IPS-15b (cell line): ENCODE data around the gene EPHA4.

ENCODE experiments used
- H3K27me3 ChIP-seq: one replicate; pipeline ENCODE4 v1.6.1; 2013; ENCODE audit warnings: low read length; ENCODE audit not compliant: control insufficient read depth, insufficient read depth
- H3K36me3 ChIP-seq: one replicate; pipeline ENCODE4 v1.6.1; 2013; ENCODE audit warnings: low read length; ENCODE audit not compliant: control insufficient read depth, insufficient read depth
- H3K4me1 ChIP-seq: one replicate; pipeline ENCODE4 v1.6.1; 2013; ENCODE audit warnings: mild to moderate bottlenecking, low read length; ENCODE audit not compliant: control insufficient read depth, insufficient read depth
- H3K4me3 ChIP-seq: one replicate; pipeline ENCODE4 v1.5.1; 2013; ENCODE audit warnings: low read depth, low read length
- H3K9ac ChIP-seq: one replicate; pipeline ENCODE4 v1.6.1; 2013; ENCODE audit warnings: low read depth, mild to moderate bottlenecking, low read length
- H3K9me3 ChIP-seq: one replicate; pipeline ENCODE4 v1.6.1; 2013; ENCODE audit warnings: mild to moderate bottlenecking, low read length; ENCODE audit not compliant: control insufficient read depth, insufficient read depth

EPHA4 gene

GRCh38 chr2:221461901-221462300 is 110.2 kb downstream of the EPHA4 start:
- peaks cover 6% of the 10 kb centered on the region for H3K4me1 ChIP-seq
- no peaks in the 10 kb centered on the region for H3K9me3 ChIP-seq
- H3K4me3 ChIP-seq: no peak overlapping the region
- peaks cover 6% of the 10 kb centered on the region for H3K27me3 ChIP-seq
- H3K36me3 ChIP-seq: no peaks in the 10 kb centered on the region
- H3K9ac ChIP-seq: no peak overlapping the region

- H3K36me3 ChIP-seq: no peaks in the 10 kb centered on the region
- H3K27me3 ChIP-seq: peaks cover 3% of the 10 kb centered on the region
- no peaks in the 10 kb centered on the region for H3K9me3 ChIP-seq
- no peak overlapping the region for H3K9ac ChIP-seq
- H3K4me1 ChIP-seq: peaks cover 7% of the 10 kb centered on the region
- H3K4me3 ChIP-seq: no peak overlapping the region
Observed at GRCh38 chr2:221460136-221460535, 112.0 kb downstream of the EPHA4 start.

- Histone ChIP-seq H3K4me3 (no peak overlapping the region), H3K4me1 (peaks cover 10% of the 10 kb centered on the region), H3K9me3 (no peaks in the 10 kb centered on the region), H3K27me3 (peaks cover 3% of the 10 kb centered on the region), H3K9ac (no peak overlapping the region), H3K36me3 (no peaks in the 10 kb centered on the region)
Observed at GRCh38 chr2:221458578-221458977, 113.5 kb downstream of the EPHA4 start.

GRCh38 chr2:221455214-221455613 is 116.9 kb downstream of the EPHA4 start:
- Histone ChIP-seq H3K9me3 (no peaks in the 10 kb centered on the region), H3K27me3 (no peaks in the 10 kb centered on the region), H3K9ac (no peak overlapping the region), H3K36me3 (no peaks in the 10 kb centered on the region), H3K4me3 (no peak overlapping the region), H3K4me1 (peaks cover 6% of the 10 kb centered on the region)

GRCh38 chr2:221454459-221455105 is 117.5 kb downstream of the EPHA4 start:
- Histone ChIP-seq H3K4me1 (peaks cover 6% of the 10 kb centered on the region), H3K27me3 (no peaks in the 10 kb centered on the region), H3K36me3 (no peaks in the 10 kb centered on the region), H3K9me3 (no peaks in the 10 kb centered on the region), H3K4me3 (no peak overlapping the region), H3K9ac (no peak overlapping the region)

GRCh38 chr2:221451862-221452788 is 120.0 kb downstream of the EPHA4 start:
- Histone ChIP-seq H3K9ac (no peak overlapping the region), H3K4me3 (no peak overlapping the region), H3K36me3 (no peaks in the 10 kb centered on the region), H3K9me3 (no peaks in the 10 kb centered on the region), H3K4me1 (peaks cover 7% of the 10 kb centered on the region), H3K27me3 (no peaks in the 10 kb centered on the region)

GRCh38 chr2:221450280-221450679 is 121.8 kb downstream of the EPHA4 start:
- no peaks in the 10 kb centered on the region for H3K36me3 ChIP-seq
- no peaks in the 10 kb centered on the region for H3K27me3 ChIP-seq
- H3K4me3 ChIP-seq: no peak overlapping the region
- no peak overlapping the region for H3K9ac ChIP-seq
- peaks cover 9% of the 10 kb centered on the region for H3K4me1 ChIP-seq
- H3K9me3 ChIP-seq: no peaks in the 10 kb centered on the region

GRCh38 chr2:221449406-221449805 is 122.7 kb downstream of the EPHA4 start:
- Histone ChIP-seq H3K4me3 (no peak overlapping the region), H3K27me3 (no peaks in the 10 kb centered on the region), H3K9ac (no peak overlapping the region), H3K9me3 (no peaks in the 10 kb centered on the region), H3K4me1 (peaks cover 3% of the 10 kb centered on the region), H3K36me3 (no peaks in the 10 kb centered on the region)

- Histone ChIP-seq H3K9me3 (no peaks in the 10 kb centered on the region), H3K9ac (no peak overlapping the region), H3K36me3 (no peaks in the 10 kb centered on the region), H3K27me3 (no peaks in the 10 kb centered on the region), H3K4me3 (no peak overlapping the region), H3K4me1 (peaks cover 3% of the 10 kb centered on the region)
Observed at GRCh38 chr2:221448844-221449390, 123.2 kb downstream of the EPHA4 start.

GRCh38 chr2:221448057-221448843 is 123.9 kb downstream of the EPHA4 start:
- H3K4me3 ChIP-seq: no peak overlapping the region
- peaks cover 3% of the 10 kb centered on the region for H3K4me1 ChIP-seq
- no peaks in the 10 kb centered on the region for H3K27me3 ChIP-seq
- H3K36me3 ChIP-seq: no peaks in the 10 kb centered on the region
- no peak overlapping the region for H3K9ac ChIP-seq
- no peaks in the 10 kb centered on the region for H3K9me3 ChIP-seq

- no peak overlapping the region for H3K9ac ChIP-seq
- H3K4me3 ChIP-seq: no peak overlapping the region
- no peaks in the 10 kb centered on the region for H3K36me3 ChIP-seq
- H3K27me3 ChIP-seq: no peaks in the 10 kb centered on the region
- H3K4me1 ChIP-seq: peaks cover 3% of the 10 kb centered on the region
- H3K9me3 ChIP-seq: no peaks in the 10 kb centered on the region
Observed at GRCh38 chr2:221447310-221447709, 124.8 kb downstream of the EPHA4 start.
